Measurements from ENCODE around the gene UCP3. TPM values are rescaled to one million over a fixed set of nuclear protein-coding genes. Genes with fewer than 3 reads are reported as not detected.

The UCP3 gene
- total RNA-seq, 2 donors from 2014 or later, result 1.9 to 3.5 TPM

DNA sequence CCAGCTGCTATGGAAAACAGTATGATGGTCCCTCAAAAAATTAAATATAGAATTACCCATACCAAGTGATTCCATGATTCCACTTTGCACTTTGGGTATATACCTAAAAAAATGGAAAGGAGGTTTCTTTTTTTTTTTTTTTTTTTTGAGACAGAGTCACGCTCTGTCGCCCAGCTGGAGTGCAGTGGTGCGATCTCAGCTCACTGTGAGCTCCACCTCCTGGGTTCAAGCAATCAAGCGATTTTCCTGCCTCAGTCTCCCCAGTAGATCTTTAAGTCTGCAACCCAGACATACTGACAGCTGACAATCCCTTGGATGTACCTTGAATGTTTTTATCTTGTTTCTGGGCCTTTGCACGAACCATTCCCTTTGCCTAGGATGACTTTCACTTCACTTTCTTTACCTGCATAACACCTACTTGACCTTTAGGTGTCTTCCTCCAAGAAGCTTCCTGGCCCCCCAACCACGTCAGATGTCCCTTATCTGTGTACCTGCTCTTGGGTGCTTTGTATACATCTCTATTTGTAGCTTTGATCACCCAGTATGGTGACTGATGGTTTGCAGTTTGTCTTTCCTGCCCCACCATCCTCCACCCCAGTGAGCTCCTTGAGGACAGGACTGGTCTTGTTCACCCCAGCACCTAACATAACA lies 11.6 kb downstream of the UCP3 start:
- WGBS, 2 experiments (ENCODE audit: insufficient coverage in 1 of 2, insufficient read length in 1 of 2), result 87 to 90% methylated on average over 6 of the region's 6 CpGs
- no peak overlapping the region for H3K4me3 Mint-ChIP-seq

DNA sequence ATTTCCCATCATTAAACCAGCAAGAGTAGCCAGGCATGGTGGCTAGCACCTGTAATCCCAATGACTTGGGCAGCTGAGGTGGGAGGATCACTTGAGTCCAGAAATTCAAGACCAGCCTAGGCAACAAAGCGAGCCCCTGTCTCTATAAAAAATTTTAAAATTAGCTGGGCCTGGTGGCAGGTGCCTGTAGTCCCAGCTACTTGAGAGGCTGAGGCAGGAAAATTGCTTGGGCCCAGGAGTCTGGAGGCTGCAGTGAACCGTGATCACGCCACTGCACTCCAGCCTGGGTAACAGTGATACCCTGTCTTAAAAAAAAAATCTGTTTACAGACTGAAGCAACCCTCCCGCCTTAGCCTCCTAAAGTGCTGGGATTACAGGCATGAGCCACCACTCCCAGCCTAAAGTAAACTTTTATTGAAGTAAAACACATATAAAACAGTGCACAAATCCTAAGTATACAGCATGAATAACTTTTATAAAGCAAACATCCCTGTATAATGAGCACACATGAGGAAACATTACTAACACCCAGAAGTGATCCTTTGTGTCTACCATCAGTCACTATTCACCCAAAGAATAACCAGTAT lies 12.6 kb downstream of the UCP3 start:
- no peaks in the 10 kb centered on the region for H3K4me1 ChIP-seq (ENCODE audit: control insufficient read depth, insufficient read depth, low read length)
- H3K4me1 Mint-ChIP-seq, result no peaks in the 10 kb centered on the region
- no peaks in the 10 kb centered on the region for H3K9me3 Mint-ChIP-seq
- H3K4me3 ChIP-seq (ENCODE audit: low read length), result no peak overlapping the region
- no peaks in the 10 kb centered on the region for H3K27me3 ChIP-seq (ENCODE audit: control insufficient read depth, insufficient read depth, low read length, poor library complexity, severe bottlenecking)
- TF ChIP-seq, protein P1, sequence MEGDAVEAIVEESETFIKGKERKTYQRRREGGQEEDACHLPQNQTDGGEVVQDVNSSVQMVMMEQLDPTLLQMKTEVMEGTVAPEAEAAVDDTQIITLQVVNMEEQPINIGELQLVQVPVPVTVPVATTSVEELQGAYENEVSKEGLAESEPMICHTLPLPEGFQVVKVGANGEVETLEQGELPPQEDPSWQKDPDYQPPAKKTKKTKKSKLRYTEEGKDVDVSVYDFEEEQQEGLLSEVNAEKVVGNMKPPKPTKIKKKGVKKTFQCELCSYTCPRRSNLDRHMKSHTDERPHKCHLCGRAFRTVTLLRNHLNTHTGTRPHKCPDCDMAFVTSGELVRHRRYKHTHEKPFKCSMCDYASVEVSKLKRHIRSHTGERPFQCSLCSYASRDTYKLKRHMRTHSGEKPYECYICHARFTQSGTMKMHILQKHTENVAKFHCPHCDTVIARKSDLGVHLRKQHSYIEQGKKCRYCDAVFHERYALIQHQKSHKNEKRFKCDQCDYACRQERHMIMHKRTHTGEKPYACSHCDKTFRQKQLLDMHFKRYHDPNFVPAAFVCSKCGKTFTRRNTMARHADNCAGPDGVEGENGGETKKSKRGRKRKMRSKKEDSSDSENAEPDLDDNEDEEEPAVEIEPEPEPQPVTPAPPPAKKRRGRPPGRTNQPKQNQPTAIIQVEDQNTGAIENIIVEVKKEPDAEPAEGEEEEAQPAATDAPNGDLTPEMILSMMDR (conservative IDR thresholded peaks at IDR 0.05), result no peak
- H3K27ac ChIP-seq (ENCODE audit: low read depth, low read length), result no peak overlapping the region
- no peaks in the 10 kb centered on the region for H3K36me3 ChIP-seq (ENCODE audit: control insufficient read depth, insufficient read depth, low read length)
- WGBS, 2 experiments (ENCODE audit: insufficient coverage in 1 of 2, insufficient read length in 1 of 2), result 90 to 96% methylated on average over 4 of the region's 4 CpGs
- H3K9me3 ChIP-seq (ENCODE audit: control insufficient read depth, low read length), result no peaks in the 10 kb centered on the region
- DNase-seq, result no peak
- no peak overlapping the region for H3K4me3 Mint-ChIP-seq
- H3K27ac Mint-ChIP-seq, result no peak overlapping the region
- no peaks in the 10 kb centered on the region for H3K36me3 Mint-ChIP-seq (ENCODE audit: low read depth)
- H3K9ac ChIP-seq (ENCODE audit: extremely low read depth, low read length, poor library complexity, severe bottlenecking), result no peak overlapping the region
- H3K27me3 Mint-ChIP-seq (ENCODE audit: insufficient read depth), result no peaks in the 10 kb centered on the region

More for the DNA sequence above, 11.6 kb downstream of the UCP3 start:
- H3K4me1 Mint-ChIP-seq, result no peaks in the 10 kb centered on the region
- TF ChIP-seq, protein P1 (conservative IDR thresholded peaks at IDR 0.05), result no peak
- no peak for DNase-seq
- H3K4me3 ChIP-seq (ENCODE audit: low read length), result no peak overlapping the region
- no peaks in the 10 kb centered on the region for H3K36me3 ChIP-seq (ENCODE audit: control insufficient read depth, insufficient read depth, low read length)
- no peaks in the 10 kb centered on the region for H3K9me3 ChIP-seq (ENCODE audit: control insufficient read depth, low read length)
- H3K27me3 Mint-ChIP-seq (ENCODE audit: insufficient read depth), result no peaks in the 10 kb centered on the region
- no peaks in the 10 kb centered on the region for H3K27me3 ChIP-seq (ENCODE audit: control insufficient read depth, insufficient read depth, low read length, poor library complexity, severe bottlenecking)
- no peaks in the 10 kb centered on the region for H3K36me3 Mint-ChIP-seq (ENCODE audit: low read depth)
- H3K4me1 ChIP-seq (ENCODE audit: control insufficient read depth, insufficient read depth, low read length), result no peaks in the 10 kb centered on the region
- no peak overlapping the region for H3K9ac ChIP-seq (ENCODE audit: extremely low read depth, low read length, poor library complexity, severe bottlenecking)
- no peaks in the 10 kb centered on the region for H3K9me3 Mint-ChIP-seq
- no peak overlapping the region for H3K27ac ChIP-seq (ENCODE audit: low read depth, low read length)
- H3K27ac Mint-ChIP-seq, result no peak overlapping the region

DNA sequence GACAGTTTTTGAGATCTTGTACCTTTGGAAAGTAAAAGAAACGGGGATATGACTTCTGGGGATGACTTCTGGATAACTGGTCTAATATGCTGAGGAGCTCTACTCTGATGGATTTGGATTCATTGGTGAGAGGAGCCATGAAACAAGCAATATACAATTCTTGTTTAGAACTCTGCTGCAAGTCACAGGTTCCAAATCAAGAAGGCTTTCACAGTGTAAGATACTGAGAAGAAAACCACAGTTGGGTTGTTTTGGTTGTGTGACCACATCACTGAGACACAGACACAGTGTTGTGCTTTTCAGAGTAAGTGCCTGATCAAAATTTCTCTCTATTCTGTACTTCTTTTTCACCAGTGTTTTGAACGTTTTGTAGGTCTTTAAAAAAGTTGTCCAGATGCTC lies 13.2 kb downstream of the UCP3 start:
- Histone ChIP-seq H3K36me3 (ENCODE audit: control insufficient read depth, insufficient read depth, low read length) (no peaks in the 10 kb centered on the region), H3K9ac (ENCODE audit: extremely low read depth, low read length, poor library complexity, severe bottlenecking) (no peak overlapping the region), H3K27ac (ENCODE audit: low read depth, low read length) (no peak overlapping the region), H3K4me1 (ENCODE audit: control insufficient read depth, insufficient read depth, low read length) (no peaks in the 10 kb centered on the region), H3K9me3 (ENCODE audit: control insufficient read depth, low read length) (no peaks in the 10 kb centered on the region), H3K27me3 (ENCODE audit: control insufficient read depth, insufficient read depth, low read length, poor library complexity, severe bottlenecking) (no peaks in the 10 kb centered on the region), H3K4me3 (ENCODE audit: low read length) (no peak overlapping the region)
- Mint-ChIP-seq H3K36me3 (ENCODE audit: low read depth) (no peaks in the 10 kb centered on the region), H3K27ac (no peak overlapping the region), H3K4me3 (no peak overlapping the region), H3K4me1 (no peaks in the 10 kb centered on the region), H3K9me3 (no peaks in the 10 kb centered on the region), H3K27me3 (ENCODE audit: insufficient read depth) (no peaks in the 10 kb centered on the region)
- no peak for DNase-seq
- TF ChIP-seq, protein P1 (conservative IDR thresholded peaks at IDR 0.05), result no peak
- 50 to 76% methylated on average over 1 to 2 of the region's 2 CpGs for WGBS, 2 experiments (ENCODE audit: insufficient coverage in 1 of 2, insufficient read length in 1 of 2)
